Measurements from ENCODE around the gene MRNIP. TPM values are rescaled to one million over a fixed set of nuclear protein-coding genes. Genes with fewer than 3 reads are reported as not detected.
"Not testable (repeated sequence)": the region's sequence is repeated elsewhere in the genome, so short reads cannot be mapped to it uniquely, and the experiment has no call there.

MRNIP gene
- total RNA-seq, 4 donors from 2014 or later: 17.9 to 50.6 (median 34.3) TPM

- Histone ChIP-seq H3K9me3 (no peaks in the 10 kb centered on the region), H3K27me3 (no peaks in the 10 kb centered on the region), H3K36me3 (peaks cover 0 to 16% of the 10 kb centered on the region in 2 donors), H3K4me1 (peaks cover 0 to 63% (median 22%) of the 10 kb centered on the region in 3 donors), H3K4me3 (peak within 1 kb of the TSS in 1 of 2 donors; percentile 81), H3K27ac (peak within 1 kb of the TSS in 3 of 4 donors; percentile 65 to 90 (median 89))
- 40 to 45% methylated on average over 1 to 5 of the region's 19 CpGs for WGBS, 2 donors (ENCODE audit: low coverage in 1 of 2)
- ATAC-seq: peak; percentile 40
- TF ChIP-seq POLR2A (IDR thresholded peaks at IDR 0.05): no peak
- TF ChIP-seq CTCF (IDR thresholded peaks at IDR 0.05): no peak
- no peak for TF ChIP-seq EP300 (IDR thresholded peaks at IDR 0.05)
Observed at GRCh38 chr5:179793468-179794139, 65.0 kb downstream of the MRNIP start, which contains the start of gene LTC4S. TSS of gene LTC4S (plus strand) at chr5:179793986. CDS start at chr5:179794081, 95 bp downstream.

- Histone ChIP-seq H3K4me1 (peaks cover 0 to 63% (median 22%) of the 10 kb centered on the region in 3 donors), H3K27me3 (no peaks in the 10 kb centered on the region), H3K36me3 (peaks cover 0 to 8% of the 10 kb centered on the region in 2 donors), H3K9me3 (no peaks in the 10 kb centered on the region), H3K4me3 (no peak overlapping the region), H3K27ac (peak overlapping the region in 3 of 4 donors; percentile 65 to 90 (median 89))
- no peak for TF ChIP-seq EP300 (IDR thresholded peaks at IDR 0.05)
- no peak for TF ChIP-seq POLR2AphosphoS5 (IDR thresholded peaks at IDR 0.05)
- TF ChIP-seq POLR2A (IDR thresholded peaks at IDR 0.05): no peak
- no peak for TF ChIP-seq CTCF (IDR thresholded peaks at IDR 0.05)
- ATAC-seq: no peak
- WGBS, 2 donors (ENCODE audit: low coverage in 1 of 2): 90% methylated on average over 2 of the region's 24 CpGs; no CpG with 5 or more reads in 1 of the 2 donors
Observed at GRCh38 chr5:179792612-179793467, 65.8 kb downstream of the MRNIP start.

- H3K4me1 ChIP-seq: peaks cover 0 to 56% (median 22%) of the 10 kb centered on the region in 3 donors
- no peaks in the 10 kb centered on the region for H3K27me3 ChIP-seq
- TF ChIP-seq CTCF (IDR thresholded peaks at IDR 0.05) (no peak), EP300 (IDR thresholded peaks at IDR 0.05) (no peak), POLR2A (IDR thresholded peaks at IDR 0.05) (no peak), POLR2AphosphoS5 (IDR thresholded peaks at IDR 0.05) (no peak)
- H3K27ac ChIP-seq: peak overlapping the region in 3 of 4 donors; percentile 65 to 90 (median 89)
- 81% methylated on average over 5 of the region's 15 CpGs; no CpG with 5 or more reads in 1 of the 2 donors for WGBS, 2 donors (ENCODE audit: low coverage in 1 of 2)
- no peak for ATAC-seq
- peaks cover 0 to under 1% of the 10 kb centered on the region in 2 donors for H3K36me3 ChIP-seq
- H3K4me3 ChIP-seq: no peak overlapping the region
- H3K9me3 ChIP-seq: no peaks in the 10 kb centered on the region
Observed at GRCh38 chr5:179791881-179792611, 66.6 kb downstream of the MRNIP start.

GRCh38 chr5:179789278-179789677 is 69.3 kb downstream of the MRNIP start:
- not testable (repeated sequence) for H3K27me3 ChIP-seq, H3K4me3 ChIP-seq, H3K36me3 ChIP-seq, ATAC-seq, H3K27ac ChIP-seq, H3K9me3 ChIP-seq
- 89 to 91% methylated on average over 2 to 8 of the region's 9 CpGs for WGBS, 2 donors (ENCODE audit: low coverage in 1 of 2)
- H3K4me1 ChIP-seq: peaks cover 0 to 29% (median 14%) of the 10 kb centered on the region in 3 donors

Measured in gastroesophageal sphincter (tissue), 4 donors.